Measurements from ENCODE around the gene BCAP29. TPM values are rescaled to one million over a fixed set of nuclear protein-coding genes. Genes with fewer than 3 reads are reported as not detected.

The BCAP29 gene
- total and polyA plus RNA-seq, 9 of the 15 experiments (the other 6 are each of a cell fraction or from before 2014, with no cell fraction given) = 63.4 to 137 (median 79.7) TPM

- no peak for TF ChIP-seq SIRT6 (IDR thresholded peaks at IDR 0.05; ENCODE audit: low read depth, low read length)
- no peak for TF ChIP-seq ZKSCAN8 (CRISPR knock-in tag; IDR thresholded peaks at IDR 0.05)
- no peak for TF ChIP-seq MXD1 (CRISPR knock-in tag; IDR thresholded peaks at IDR 0.05; ENCODE audit: borderline replicate concordance, poor library complexity, severe bottlenecking)
- TF ChIP-seq CSDE1 (IDR thresholded peaks at IDR 0.05) = no peak
- TF ChIP-seq SP2 (IDR thresholded peaks at IDR 0.05; ENCODE audit: extremely low read depth, low read depth, low read length, poor library complexity, severe bottlenecking) = no peak
- no peak for TF ChIP-seq ZNF140 (CRISPR knock-in tag; IDR thresholded peaks at IDR 0.05)
- peak; percentile 91; the same call in 1 of the 2 replicates for TF ChIP-seq CBX1 (IDR thresholded peaks at IDR 0.05; ENCODE audit: low read depth)
- TF ChIP-seq ZFP36 (IDR thresholded peaks at IDR 0.05; ENCODE audit: low read depth, low read length, partially characterized antibody) = no peak
- TF ChIP-seq ZC3H11A (IDR thresholded peaks at IDR 0.05; ENCODE audit: low read depth, low read length) = peak; percentile 60; the same call in 1 of the 2 replicates
- peak; percentile 73 for TF ChIP-seq ZBTB40 (IDR thresholded peaks at IDR 0.05)
- no peak for TF ChIP-seq ZBTB40 (CRISPR knock-in tag; IDR thresholded peaks at IDR 0.05)
- 0 out of 2 replicates have a peak, but pooled peaks have one; percentile 31 for TF ChIP-seq ARID1B (IDR thresholded peaks at IDR 0.05)
- TF ChIP-seq PRPF4 (IDR thresholded peaks at IDR 0.05; ENCODE audit: insufficient read depth, low read depth, low read length, poor library complexity, severe bottlenecking) = peak; percentile 87
- peak; percentile 98 for TF ChIP-seq RB1 (IDR thresholded peaks at IDR 0.05; ENCODE audit: low read depth)
- TF ChIP-seq LCOR (CRISPR knock-in tag; IDR thresholded peaks at IDR 0.05) = no peak; the same call in 1 of the 2 replicates
- TF ChIP-seq ZNF184 (CRISPR knock-in tag; IDR thresholded peaks at IDR 0.05) = no peak
- TF ChIP-seq GTF2F1 (IDR thresholded peaks at IDR 0.05; ENCODE audit: low read depth, low read length) = peak; percentile 61; the same call in 1 of the 2 replicates
- no peak for TF ChIP-seq NFATC3 (IDR thresholded peaks at IDR 0.05)
- TF ChIP-seq SMARCB1 (IDR thresholded peaks at IDR 0.05; ENCODE audit: insufficient read length, low read depth) = no peak
- TF ChIP-seq E2F3 (CRISPR knock-in tag; IDR thresholded peaks at IDR 0.05) = peak; percentile 79
Observed at GRCh38 chr7:107579885-107580715, at the start of gene BCAP29 (continued).
